A673 (cell line): Measurements from ENCODE around the gene ZDHHC13.

Source experiments
- EZH2 ChIP-seq: fragments of 200-600 bp; sonication (generic); IDR thresholded peaks from 2 replicates; pipeline ENCODE4 v1.6.1; 2017; ENCODE audit warnings: borderline replicate concordance, low read depth, mild to moderate bottlenecking, mixed read lengths, antibody characterized with exemption, low read length; ENCODE audit not compliant: poor library complexity, severe bottlenecking
- TF ChIP-seq, protein P1 (sequence below): fragments of 300-800, 200-600 bp; sonication (generic); conservative IDR thresholded peaks from 2 replicates; pipeline ENCODE4 v1.5.1; 2017; ENCODE audit warnings: low read depth, mild to moderate bottlenecking, antibody characterized with exemption, low read length, moderate library complexity, mixed read lengths

DNA sequence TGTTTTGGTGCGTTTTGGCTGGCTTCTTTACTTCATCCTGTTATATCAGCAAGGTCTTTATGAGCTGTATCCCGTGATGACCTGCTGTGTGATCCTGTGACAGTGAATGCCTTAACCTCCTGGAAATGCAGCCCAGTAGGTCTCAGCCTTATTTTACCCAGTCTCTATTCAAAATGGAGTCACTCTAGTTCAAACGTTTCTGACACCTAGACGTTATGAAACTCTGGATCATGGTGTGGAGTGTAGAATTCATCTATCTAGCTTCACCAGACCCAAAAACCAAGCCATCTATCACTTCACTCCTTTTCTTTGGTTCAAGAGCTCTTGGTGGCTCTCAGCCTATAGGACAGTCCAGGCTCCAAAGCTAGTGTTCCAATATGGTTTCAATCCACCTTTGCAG is 28.2 kb upstream of the ZDHHC13 start:
- TF ChIP-seq, protein P1, sequence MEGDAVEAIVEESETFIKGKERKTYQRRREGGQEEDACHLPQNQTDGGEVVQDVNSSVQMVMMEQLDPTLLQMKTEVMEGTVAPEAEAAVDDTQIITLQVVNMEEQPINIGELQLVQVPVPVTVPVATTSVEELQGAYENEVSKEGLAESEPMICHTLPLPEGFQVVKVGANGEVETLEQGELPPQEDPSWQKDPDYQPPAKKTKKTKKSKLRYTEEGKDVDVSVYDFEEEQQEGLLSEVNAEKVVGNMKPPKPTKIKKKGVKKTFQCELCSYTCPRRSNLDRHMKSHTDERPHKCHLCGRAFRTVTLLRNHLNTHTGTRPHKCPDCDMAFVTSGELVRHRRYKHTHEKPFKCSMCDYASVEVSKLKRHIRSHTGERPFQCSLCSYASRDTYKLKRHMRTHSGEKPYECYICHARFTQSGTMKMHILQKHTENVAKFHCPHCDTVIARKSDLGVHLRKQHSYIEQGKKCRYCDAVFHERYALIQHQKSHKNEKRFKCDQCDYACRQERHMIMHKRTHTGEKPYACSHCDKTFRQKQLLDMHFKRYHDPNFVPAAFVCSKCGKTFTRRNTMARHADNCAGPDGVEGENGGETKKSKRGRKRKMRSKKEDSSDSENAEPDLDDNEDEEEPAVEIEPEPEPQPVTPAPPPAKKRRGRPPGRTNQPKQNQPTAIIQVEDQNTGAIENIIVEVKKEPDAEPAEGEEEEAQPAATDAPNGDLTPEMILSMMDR: no peak
- TF ChIP-seq EZH2: no peak
